Right lobe of liver (tissue), 4 donors: Measurements from ENCODE around the gene PTPRN2.

Experiments
- CTCF ChIP-seq, 4 donors: fragments of 200-600 bp in 3 of 4; fragments of 450-650 bp in 1 of 4; IDR thresholded peaks; one replicate each; pipeline versions ENCODE4 v1.5.1 to v1.8.0; 2016 to 2022; ENCODE audit warnings: antibody characterized with exemption in 4 of 4, mild to moderate bottlenecking in 2 of 4
- POLR2A ChIP-seq: fragments of 450-650 bp; IDR thresholded peaks from one replicate; pipeline ENCODE4 v1.6.1; 2017; ENCODE audit warnings: antibody characterized with exemption, mild to moderate bottlenecking
- donor health status: DM: no; HTN: no; CAD: no.
- donor health status: DM: no; HTN: no; CAD: no.
- donor health status: DM: no; HTN: yes; CAD: no.

GRCh38 chr7:157832006-157832405 lies 755.6 kb downstream of the PTPRN2 start:
- TF ChIP-seq CTCF (IDR thresholded peaks at IDR 0.05) (no peak), POLR2A (no peak)
